HG02943 (cell line): ENCODE data around the gene HS3ST1.

Experiments used
- ATAC-seq: cut with Tn5 transposase; IDR thresholded peaks from one replicate; pipeline ENCODE4 v1.9.1; 2021; ENCODE audit warnings: mild to moderate bottlenecking, low read depth, moderate library complexity; ENCODE audit not compliant: unreplicated experiment

HS3ST1 gene

DNA sequence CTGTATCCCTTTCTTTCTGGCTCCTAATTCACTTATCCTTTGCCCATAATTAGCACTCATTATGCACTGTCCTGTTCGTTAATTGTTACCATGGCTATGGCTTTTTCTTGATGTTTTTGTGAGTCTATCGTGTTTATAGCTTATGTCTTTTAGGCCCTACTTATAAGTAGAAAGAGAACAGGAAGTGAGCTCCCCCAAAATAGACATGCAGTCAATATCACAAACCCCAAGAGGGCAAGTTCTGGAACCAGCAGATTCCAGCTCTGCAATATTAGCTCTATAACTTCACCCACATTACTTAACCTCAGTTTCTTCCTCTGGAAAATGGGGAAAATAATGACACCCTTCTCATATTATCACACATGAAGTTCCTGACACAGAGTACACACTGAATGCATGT lies 7.4 kb upstream of the HS3ST1 start:
- ATAC-seq = no peak

DNA sequence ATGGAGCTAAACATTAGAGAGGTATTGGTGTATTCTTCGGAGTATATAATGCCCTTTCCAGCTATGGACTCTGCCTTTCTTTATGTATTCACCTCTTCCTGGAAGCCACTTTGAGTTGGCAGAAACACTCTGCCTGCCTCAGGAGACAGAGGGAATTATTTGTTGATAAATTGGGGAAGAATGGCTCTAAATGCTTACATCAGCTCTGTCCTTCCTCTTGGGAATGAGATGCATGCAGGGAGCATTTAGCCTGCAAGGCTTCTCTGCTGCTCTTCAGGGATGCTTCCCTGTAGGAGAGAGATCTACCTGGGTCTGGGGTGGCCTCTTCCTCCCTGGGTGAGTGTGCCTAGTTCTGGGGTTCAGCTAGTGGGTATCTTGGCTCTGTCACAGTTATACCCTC lies 6.9 kb upstream of the HS3ST1 start:
- no peak for ATAC-seq

DNA sequence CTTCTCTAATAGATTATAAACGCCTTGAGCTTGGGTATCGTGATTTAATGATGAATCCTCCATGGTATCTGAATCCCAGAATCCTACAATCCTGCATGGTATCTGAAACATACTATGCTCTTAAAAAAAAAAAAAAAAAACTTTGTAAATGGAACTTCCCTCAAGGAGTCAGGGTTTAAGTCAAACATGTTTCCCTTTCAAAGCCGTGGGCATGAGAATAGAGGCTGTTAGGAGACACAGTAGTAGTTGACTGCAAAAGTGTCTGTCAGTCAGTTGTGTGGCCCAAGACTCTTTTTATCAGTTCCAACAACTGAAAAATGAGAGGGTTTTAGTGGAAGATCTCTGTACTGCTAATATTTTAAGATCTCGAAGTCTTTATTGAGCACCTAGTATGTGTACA lies 2.4 kb upstream of the HS3ST1 start:
- no peak for ATAC-seq

DNA sequence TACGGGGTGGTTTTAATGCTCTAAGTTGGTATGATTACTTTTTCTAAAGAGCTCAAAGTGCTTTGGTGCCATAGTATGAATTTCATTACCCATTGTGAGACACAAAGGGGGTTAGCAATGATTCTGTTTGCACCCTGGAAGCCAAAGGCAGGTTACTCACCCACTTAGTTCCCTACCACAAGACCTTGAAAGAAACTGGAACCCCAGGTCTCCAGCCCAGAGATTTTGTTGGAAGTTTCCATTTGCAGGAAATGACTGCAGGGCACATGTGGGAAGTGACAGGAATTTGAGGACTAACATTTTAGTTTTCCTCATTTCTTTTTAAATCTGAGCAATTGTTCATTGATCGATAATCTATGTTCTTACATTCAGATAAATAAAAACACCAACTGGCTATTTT lies 1.8 kb upstream of the HS3ST1 start:
- no peak for ATAC-seq

DNA sequence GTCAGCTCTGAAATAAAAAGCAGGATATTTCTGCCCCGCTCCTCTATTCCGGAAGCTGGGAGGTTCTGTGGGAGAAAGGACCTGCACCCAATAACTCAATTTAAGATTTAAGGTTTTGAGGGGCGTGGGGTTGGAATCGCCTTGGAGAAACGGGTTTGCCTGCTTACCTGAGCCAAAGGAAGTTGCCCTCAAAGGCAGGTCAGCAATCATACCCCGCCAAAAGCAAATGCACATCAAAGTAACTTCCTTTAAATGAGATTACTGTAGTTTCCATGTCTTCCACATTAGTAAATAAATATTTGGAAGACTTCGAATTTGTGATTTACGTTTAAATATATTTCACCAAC lies 978 bp upstream of the HS3ST1 start:
- no peak for ATAC-seq

DNA sequence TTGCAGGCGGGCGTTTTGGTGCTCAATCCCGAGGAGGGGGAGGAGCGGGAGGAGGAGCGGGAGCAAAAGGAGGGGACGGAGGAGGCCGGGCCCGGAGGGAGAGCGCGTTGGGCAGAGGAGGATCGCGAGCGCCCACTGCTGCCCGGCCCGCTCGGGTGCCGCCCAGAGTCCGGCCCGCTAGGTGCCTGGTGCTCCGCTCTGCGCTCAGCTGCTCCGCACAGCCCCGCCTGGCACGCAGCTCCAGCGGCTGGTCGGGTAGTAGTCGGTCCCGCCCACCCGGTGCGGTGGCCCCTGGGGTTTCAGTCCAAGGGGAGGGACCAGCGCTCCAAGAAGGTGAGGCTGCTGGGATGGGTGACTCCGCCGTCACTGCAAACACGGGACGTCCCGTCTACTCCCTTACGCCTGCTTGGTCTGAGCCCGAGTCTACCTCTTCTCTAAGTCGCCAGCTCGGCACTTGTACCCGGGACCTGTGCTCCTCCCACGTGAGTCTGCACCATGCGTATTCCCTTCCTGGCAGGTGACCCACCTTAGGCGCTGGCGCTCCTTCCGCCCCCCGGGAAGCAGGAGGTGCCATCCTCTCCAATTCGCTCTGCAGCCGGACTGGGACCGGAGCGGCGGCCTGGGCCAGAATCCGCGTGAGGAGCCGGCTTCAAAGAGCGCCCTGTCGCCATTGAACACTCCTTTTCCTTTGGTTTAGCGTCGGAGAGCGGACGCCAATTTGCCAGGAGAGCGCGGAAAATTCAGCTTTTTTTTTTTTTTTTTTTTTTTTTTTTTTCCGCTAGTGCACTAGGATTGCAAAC lies 405 bp upstream of the HS3ST1 start:
- ATAC-seq = peak; percentile 67

DNA sequence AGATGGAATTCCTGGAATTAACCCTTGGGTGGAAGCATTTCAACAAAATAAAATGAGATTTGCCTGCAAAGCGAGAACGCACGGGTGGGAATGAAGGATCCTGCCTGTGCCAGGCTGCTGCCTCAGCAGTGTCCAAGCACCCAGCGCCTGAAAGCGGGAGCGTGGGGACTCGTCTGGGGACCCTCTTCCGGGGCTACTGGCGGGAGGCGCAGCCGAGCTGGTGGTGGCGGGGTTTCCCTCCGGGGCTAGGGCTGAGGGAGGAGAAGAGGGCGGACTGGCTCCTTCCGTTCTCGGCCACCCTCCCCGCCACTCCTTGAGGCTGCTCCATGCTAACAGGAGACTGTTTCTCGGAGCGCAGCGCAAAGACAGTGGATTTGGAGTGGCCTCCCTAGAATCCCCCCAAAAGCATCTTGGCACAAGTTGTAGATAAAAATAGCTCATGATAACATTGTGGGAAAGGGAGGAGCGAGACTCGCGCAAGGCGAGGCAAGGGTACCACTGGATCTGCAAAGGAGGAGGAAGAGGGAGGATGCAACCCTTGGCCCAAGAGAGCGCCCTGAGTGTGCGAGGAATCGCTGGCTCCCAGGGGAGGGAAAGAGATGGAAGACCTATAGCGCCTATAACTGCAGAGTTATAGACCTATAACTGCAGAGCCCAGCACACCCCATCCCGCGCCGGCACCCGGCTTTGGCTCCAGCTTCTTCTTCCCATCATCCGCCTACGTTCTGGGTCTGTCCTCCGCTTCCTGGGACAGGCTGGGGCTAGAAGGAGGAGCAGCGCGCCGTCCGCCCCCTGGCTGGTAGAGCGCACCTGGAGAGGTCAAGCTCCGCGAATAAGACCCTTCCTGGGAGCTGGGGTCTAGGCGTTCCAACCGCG lies 1.3 kb downstream of the HS3ST1 start:
- no peak for ATAC-seq

DNA sequence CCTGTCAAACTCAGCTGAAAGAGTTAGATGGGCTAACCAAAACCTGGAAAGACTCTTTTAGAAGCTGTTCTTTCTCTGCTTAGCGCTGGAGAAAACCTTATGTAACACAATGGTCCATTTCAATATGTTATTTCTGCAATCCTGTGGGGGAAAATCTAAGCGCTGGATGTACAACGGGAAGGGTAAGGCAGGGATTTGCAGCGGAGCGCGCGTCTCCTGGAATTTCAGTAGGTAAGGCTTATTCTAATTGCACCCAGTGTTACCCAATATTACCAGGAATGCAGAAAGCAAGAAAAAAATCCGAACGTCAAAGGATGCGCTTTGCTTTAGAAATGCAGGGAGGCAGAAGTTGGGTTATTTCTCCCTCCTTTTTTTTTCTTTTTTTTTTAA lies 2.0 kb downstream of the HS3ST1 start:
- ATAC-seq = no peak

DNA sequence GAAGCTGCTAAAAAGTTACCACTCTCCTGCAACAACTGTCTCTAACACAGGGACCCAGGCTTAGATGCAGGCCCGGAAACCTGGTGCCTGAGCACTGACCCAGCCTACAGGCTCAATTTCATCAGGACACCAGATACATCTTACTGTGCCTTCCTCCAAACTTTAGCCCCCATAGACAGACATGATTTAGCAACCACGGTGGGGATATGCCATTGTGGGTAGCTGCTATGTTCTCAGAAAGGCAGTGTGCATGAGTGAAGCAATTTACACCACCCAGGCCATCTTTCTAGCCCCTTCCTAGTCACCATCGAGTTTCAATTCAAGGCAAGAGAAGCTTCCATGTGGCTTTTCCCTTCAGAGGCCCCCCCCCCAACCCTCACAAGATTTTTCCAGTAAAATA lies 2.7 kb downstream of the HS3ST1 start:
- no peak for ATAC-seq

DNA sequence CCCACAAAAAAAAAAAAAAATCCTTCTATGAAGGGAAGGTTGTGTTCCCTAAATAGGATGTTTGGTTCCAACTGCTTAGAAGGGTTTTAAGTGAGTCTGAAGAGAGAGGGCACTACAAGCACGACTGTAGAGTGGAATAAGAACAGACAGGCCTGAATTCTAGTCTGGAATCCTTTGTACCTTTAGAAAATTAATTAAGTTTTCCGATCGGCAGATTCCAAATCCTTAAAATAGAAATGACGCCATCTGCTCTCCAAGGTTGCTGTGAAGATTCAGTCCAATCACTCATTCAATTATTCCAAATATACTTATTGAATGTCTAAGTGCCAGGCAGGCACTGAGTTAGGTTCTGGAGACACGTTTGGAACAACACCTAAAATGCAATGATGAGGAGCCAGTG lies 3.8 kb downstream of the HS3ST1 start:
- ATAC-seq = no peak

DNA sequence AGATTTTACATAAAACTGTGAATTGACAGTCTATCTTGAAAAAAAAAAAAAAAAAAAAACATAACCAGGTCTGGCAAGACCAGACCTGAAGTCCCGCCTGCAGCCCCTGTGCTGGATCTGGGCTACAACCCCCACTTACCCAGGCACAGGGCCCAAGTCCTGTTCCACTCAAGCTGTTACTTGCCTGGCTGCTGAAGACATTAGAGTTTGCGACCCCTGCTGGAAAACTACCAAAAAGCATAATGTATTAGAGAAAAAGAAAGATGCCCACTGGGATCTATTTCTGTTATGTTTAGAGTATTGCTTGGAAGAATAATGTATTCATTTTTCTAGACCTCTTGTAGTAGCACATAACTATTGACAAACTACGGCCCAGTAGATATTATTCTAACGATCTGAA lies 4.7 kb downstream of the HS3ST1 start:
- no peak for ATAC-seq

DNA sequence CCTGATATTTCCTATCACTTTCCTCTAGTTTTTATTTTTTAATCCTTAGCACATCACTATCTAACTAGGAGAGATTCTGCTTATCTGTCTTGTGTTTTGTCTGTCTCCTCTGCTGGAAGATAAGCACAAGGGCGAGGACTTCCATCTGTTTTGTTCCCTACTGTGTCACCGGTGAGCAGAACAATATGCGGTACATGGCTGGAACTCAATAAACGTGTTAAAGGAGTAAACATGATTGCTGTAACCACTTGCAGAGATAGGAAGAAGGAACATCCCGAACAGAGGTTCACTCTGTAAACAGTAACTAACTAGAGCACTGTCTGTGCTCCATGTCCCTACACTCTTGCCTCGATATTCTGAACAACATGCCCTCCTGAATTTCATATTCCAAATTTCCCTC lies 5.2 kb downstream of the HS3ST1 start:
- no peak for ATAC-seq

DNA sequence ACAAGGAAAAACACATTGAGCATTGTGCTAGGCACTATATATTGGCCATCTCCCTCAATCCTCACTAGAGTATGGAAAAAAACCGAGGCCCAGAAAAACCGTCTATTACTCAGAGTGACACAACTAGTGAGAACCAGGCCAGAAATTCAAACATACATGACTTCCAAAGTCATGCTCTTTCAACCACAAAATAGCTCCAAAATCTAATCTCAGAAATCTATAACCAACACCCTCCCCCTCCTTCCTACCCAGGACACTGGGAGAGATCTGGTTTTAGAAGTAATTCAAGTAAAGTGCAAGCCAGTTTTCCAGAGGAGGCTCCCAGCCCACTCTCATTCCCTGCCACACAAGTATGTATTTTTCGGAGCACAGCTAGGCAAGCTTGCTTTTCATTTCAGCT lies 7.6 kb downstream of the HS3ST1 start:
- ATAC-seq = no peak

DNA sequence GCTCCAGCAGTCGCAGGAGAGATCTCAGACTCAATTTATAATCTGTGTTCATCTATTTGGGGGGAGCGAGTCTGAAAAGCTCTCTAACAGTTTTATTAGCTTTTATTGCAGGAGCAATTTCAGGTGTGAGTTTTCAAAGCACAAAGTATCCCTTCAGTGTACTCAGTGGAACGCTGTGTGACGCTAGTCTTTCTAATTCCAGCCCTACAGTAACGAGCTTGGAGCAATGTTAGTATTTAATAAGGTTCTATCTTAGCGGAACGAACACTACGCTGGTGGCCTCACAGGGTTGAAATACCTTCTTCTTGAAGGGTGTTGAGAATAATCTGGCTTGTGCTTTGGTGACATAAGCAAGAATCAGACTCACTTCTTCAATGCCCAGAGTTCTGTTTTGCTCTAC lies 8.4 kb downstream of the HS3ST1 start:
- ATAC-seq = no peak

DNA sequence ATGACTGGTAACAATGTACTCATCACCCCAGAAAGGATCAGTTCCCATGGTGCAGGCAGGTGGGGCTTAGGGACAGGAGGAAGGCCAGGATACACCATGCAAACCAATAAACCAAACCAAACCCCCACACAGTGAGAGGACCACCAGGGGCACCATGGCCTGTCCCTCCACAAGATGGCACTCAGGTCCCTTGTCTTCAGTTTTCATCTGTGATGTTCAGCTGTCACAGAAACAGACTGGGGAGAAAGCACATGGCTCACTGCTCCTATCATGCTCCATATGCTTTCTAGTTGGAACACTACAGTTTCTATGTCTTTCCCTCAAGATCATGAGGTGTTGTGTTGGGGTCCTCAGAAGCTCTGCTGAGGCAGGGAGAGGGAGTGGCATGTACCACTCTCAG lies 10.1 kb downstream of the HS3ST1 start:
- no peak for ATAC-seq

DNA sequence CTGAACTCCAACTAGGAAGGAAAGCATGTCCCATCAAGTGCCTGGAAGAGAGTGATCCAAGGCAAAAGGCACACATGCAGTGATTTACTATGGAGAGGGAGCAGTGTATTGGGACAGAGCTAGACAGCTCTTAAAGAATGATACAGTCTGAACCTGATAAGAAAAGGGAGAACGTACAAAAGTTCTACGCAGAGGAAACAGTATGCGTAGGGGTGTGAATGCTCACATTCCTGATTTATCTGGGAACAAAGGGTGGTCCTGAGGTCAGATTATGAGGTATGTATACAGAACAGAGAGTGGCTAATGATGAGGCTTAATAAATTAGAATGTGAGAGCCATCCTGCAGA lies 12.0 kb downstream of the HS3ST1 start:
- ATAC-seq = no peak

DNA sequence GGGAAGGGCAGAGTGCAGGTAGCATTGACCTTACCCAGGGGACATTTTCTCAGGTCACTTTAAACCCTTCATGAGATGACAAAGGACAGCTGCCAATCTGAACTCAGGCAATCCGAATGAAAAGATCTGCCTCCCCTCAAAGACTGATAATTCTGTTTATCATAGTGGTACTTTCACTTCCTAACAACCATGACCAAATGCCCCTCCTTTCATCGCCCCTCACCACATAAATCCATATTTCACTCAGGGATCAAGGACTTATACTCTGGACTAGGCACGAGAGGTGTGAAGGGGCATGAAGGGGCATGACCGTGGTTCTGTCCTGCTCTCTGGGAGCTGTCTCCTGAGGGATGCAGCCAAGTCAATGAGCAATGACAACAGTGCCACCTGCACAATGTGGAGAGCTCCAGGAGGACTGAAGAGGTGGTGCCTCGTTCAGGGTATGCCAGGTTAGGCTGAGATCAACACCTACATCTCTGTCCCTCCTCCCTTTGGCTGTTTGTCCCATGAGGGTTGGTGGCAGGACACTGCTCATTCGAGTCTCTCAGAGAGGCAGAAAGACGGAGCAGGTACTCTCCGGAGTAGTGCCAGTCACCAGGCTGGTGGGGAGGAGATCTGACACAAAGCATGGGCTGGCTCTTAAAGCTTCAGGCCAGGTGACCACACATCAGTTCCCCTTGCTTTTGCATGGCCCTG lies 12.5 kb downstream of the HS3ST1 start:
- no peak for ATAC-seq

DNA sequence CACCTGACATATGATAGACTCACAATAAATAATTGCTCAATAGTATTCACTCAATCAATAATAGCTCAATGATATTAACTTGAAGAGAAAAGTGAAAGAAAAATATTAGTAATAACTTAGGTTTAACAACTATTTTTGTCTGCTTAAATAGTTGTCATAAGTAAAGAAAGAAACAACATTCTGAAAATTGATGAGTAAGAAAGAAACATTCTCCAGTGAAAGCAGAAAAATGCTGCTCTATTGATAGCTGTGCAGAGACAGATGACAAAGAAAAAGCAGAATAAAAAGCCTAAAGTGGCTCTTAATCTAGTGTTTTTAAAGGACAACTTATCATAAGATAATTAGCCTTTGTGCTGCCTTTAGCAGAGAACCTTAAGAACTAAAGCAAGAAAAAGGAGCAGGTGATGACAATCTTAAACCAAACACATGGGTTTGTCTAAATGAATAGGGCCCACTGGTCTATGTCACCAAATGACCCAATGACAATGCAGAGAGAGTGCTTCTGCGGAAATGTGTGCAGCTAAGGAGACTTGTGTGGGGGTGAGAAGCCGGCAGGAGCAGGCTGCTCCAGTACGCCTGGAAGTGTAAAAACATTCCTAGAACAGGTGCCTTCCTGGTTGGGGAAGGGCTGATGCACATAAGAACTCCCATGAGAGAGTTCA lies 13.2 kb downstream of the HS3ST1 start:
- ATAC-seq = no peak

DNA sequence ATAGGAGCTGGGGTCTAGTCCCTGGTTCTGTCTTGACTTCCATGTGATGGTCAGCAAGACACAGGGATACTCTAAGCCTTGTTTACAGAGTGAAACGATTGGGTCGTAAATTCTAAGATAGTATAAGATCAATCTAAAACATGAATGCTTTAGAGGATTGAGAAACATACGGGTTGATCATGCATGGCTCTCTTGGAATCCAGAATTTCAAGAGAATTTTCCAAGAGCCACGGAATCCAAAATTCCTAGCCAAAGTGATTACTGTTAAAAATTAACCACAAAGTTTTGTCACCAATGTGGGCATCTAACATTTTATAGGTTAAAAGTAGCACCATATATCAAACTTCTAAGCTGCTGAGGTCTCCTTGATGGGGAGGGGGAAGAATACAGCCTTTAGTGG lies 16.5 kb downstream of the HS3ST1 start:
- no peak for ATAC-seq

DNA sequence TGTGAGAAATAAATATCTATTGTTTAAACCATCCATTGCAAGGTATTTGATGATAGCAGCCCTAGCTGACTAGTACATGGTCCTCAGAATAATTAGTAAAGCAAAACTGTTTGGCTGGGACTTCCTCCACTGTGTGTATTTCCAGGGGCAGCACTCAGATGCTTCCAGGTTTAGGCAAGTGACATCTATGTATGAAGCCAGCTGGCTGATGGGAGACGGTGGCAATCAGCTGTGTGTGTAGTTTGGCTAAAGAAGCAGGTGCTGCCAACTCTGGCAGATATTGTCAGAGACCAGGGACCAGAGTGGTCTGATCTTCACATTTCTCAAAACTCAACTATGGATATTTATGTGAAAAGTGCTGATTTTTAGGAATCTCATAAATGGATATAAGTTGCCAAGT lies 19.1 kb downstream of the HS3ST1 start:
- ATAC-seq = no peak
